ENCODE measurements around the gene CEP63. TPM values are rescaled to one million over a fixed set of nuclear protein-coding genes. Genes with fewer than 3 reads are reported as not detected.

The CEP63 gene
- total RNA-seq, 1 donor from 2014 or later: 24.6 TPM

DNA sequence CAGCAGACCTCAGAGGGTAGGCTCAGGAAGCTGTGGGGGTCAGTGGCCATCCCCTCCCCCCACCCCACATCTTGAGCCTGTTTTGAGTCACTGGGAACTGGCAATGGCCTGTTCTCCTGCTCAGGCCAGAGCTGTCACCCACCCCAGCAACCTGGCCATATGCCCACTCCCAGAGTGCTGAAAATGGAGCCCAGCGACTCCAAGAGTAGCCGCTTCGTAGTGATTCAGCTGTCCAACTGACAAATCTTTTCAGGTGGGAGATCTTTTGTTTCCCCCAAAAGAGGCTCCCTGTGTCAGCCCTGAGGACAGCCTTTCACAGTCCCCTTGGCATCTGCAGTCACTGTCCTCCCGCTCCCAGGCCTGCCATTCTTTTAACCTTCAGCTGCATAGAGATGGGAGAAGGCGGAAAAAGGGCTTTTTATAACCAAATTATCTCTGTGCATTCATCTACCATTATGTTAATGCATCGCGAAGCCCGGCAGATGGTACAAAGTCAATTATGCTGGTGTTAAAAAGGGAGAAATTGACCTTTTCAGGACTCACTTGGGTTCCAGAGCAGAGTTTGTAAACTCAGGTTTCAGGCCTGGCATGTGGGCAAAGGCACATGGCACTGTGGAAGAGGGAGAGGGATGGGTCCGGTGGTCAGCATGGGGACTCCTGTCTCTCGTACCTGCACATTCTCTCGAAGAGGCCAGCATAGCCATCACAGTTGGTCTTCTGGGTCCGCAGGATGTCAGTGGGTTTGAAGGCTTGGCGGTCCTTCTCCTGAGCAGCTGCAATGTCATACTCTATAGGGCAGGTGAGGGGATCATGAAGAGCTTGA lies 132.8 kb downstream of the CEP63 start:
- Mint-ChIP-seq H3K4me3 (no peak overlapping the region), H3K9me3 (no peaks in the 10 kb centered on the region), H3K4me1 (no peaks in the 10 kb centered on the region), H3K27me3 (no peaks in the 10 kb centered on the region), H3K27ac (no peak overlapping the region), H3K36me3 (ENCODE audit: low read depth) (no peaks in the 10 kb centered on the region)
- no peak for ATAC-seq (ENCODE audit: low read depth)
- TF ChIP-seq, protein P1, sequence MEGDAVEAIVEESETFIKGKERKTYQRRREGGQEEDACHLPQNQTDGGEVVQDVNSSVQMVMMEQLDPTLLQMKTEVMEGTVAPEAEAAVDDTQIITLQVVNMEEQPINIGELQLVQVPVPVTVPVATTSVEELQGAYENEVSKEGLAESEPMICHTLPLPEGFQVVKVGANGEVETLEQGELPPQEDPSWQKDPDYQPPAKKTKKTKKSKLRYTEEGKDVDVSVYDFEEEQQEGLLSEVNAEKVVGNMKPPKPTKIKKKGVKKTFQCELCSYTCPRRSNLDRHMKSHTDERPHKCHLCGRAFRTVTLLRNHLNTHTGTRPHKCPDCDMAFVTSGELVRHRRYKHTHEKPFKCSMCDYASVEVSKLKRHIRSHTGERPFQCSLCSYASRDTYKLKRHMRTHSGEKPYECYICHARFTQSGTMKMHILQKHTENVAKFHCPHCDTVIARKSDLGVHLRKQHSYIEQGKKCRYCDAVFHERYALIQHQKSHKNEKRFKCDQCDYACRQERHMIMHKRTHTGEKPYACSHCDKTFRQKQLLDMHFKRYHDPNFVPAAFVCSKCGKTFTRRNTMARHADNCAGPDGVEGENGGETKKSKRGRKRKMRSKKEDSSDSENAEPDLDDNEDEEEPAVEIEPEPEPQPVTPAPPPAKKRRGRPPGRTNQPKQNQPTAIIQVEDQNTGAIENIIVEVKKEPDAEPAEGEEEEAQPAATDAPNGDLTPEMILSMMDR (IDR thresholded peaks at IDR 0.05): no peak
- CTCF ChIA-PET: no interaction called here
- intact Hi-C loops (cut with micrococcal nuclease): no loop called here
- POLR2A ChIA-PET: no interaction called here
- no peak for DNase-seq

DNA sequence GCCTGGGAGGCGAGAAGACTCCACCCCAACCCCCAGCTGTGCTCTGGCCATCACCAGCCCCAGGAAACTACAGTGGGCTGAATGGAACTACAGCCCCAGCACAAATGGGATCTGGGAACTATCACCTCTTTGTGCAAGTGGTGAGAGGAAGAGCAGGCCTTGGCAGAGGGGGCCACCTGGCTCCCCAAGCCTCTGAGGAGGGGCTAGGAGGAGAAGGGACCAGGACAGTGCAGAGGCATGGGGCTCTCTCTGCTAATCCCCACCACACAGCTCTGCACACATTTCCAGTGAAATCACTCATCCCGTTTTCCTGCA lies 133.4 kb downstream of the CEP63 start:
- no peak overlapping the region for H3K4me3 Mint-ChIP-seq

DNA sequence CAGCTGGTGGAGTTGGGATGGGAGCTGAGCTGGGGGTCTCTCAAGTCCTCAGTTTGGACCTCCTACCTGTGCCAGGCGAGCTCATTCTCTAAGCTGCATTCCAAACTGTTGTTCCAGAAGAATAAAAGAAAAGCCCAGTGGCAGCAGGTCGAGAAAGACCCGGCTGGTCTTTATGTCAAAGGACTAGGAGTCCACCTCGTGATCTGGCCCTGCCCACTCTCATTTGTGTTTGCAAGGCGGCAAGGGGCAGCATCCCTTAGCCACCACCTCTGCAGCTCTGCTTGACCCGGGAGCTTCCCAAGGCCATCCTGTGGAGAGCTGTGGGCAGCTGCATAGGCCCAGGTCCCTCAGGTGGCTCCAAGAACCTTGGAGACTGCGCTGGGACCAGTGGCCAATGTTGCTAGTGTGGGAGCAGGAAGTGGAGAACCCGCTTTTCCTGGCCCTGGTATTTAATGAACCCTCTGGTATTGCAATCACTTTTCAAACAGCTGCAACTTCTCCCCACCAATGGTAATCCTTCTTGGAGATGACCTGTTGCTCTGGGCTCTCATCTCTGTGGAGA lies 134.1 kb downstream of the CEP63 start:
- H3K27ac Mint-ChIP-seq: no peak overlapping the region

More for the DNA sequence above, 133.4 kb downstream of the CEP63 start:
- H3K27ac Mint-ChIP-seq: no peak overlapping the region
- intact Hi-C loops (cut with micrococcal nuclease): no loop called here
- no peaks in the 10 kb centered on the region for H3K9me3 Mint-ChIP-seq
- DNase-seq: no peak
- H3K4me1 Mint-ChIP-seq: no peaks in the 10 kb centered on the region
- ATAC-seq (ENCODE audit: low read depth): no peak
- CTCF ChIA-PET: no interaction called here
- POLR2A ChIA-PET: no interaction called here
- TF ChIP-seq, protein P1 (IDR thresholded peaks at IDR 0.05): no peak
- no peaks in the 10 kb centered on the region for H3K36me3 Mint-ChIP-seq (ENCODE audit: low read depth)
- H3K27me3 Mint-ChIP-seq: no peaks in the 10 kb centered on the region

DNA sequence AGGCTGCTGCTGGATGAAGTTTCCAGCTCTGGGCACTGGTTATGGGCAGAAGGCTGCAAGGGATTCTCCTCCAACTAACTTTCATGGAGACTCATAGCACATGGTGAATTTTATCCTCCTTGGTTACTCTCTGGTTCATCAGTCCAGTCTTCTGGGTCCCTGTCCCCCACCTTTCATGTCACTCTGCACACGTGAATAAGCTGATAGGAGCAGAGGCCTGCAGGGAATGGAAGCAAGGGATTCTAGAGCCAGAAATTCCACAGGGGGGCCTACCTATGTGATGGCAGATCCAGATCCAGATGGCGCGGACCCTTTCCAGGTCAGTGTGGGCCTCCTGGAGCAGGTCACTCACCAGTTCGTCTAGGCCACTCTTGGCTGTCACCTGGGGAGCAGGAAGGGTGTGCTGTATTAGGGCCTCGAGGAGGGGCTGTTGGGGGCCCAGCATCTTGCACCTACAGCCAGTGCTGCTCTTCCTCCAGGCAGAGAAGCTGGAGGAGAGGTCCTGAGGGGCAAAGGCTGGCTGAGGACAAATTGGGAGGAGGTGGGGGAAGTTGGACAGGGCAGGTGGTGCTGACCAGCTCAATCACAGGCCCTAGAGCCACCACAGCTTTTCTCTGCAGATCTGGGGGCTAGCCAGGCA lies 134.7 kb downstream of the CEP63 start:
- Mint-ChIP-seq H3K36me3 (ENCODE audit: low read depth) (no peaks in the 10 kb centered on the region), H3K9me3 (no peaks in the 10 kb centered on the region), H3K4me1 (no peaks in the 10 kb centered on the region), H3K27me3 (no peaks in the 10 kb centered on the region), H3K27ac (no peak overlapping the region), H3K4me3 (no peak overlapping the region)
- intact Hi-C loops (cut with micrococcal nuclease): no loop called here
- TF ChIP-seq, protein P1 (IDR thresholded peaks at IDR 0.05): no peak
- CTCF ChIA-PET: no interaction called here
- no peak for ATAC-seq (ENCODE audit: low read depth)
- no peak for DNase-seq
- POLR2A ChIA-PET: no interaction called here

More for the DNA sequence above, 134.1 kb downstream of the CEP63 start:
- intact Hi-C loops (cut with micrococcal nuclease): no loop called here
- Mint-ChIP-seq H3K4me3 (no peak overlapping the region), H3K27me3 (no peaks in the 10 kb centered on the region), H3K9me3 (no peaks in the 10 kb centered on the region), H3K36me3 (ENCODE audit: low read depth) (no peaks in the 10 kb centered on the region), H3K4me1 (no peaks in the 10 kb centered on the region)
- POLR2A ChIA-PET: no interaction called here
- CTCF ChIA-PET: no interaction called here
- ATAC-seq (ENCODE audit: low read depth) (no peak), DNase-seq (no peak)
- TF ChIP-seq, protein P1 (IDR thresholded peaks at IDR 0.05): no peak

DNA sequence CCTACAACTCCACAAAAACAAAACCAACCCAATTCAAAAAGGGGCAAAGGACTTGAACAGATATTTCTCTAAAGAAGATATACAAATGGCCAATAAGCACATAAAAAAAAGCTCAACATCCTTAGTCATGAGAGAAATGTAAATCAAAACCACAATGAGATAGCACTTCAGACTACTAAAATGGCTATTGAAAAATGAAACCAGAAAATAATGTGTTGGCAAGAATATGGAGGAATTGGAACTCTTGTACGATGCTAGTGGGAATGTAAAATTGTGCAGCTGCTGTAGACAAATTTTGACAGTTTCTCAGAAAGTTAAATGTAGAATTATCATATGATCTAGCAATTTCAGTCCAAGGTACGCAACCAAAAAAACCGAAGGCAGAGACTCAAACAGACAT lies 136.0 kb downstream of the CEP63 start:
- ChIA-PET CTCF (no interaction called here), POLR2A (no interaction called here)
- no peaks in the 10 kb centered on the region for H3K27me3 Mint-ChIP-seq
- ATAC-seq (ENCODE audit: low read depth) (no peak), DNase-seq (no peak)
- intact Hi-C loops (cut with micrococcal nuclease): no loop called here
- H3K4me3 Mint-ChIP-seq: no peak overlapping the region
- no peak overlapping the region for H3K27ac Mint-ChIP-seq
- no peaks in the 10 kb centered on the region for H3K36me3 Mint-ChIP-seq (ENCODE audit: low read depth)
- TF ChIP-seq, protein P1 (IDR thresholded peaks at IDR 0.05): no peak
- no peaks in the 10 kb centered on the region for H3K9me3 Mint-ChIP-seq
- H3K4me1 Mint-ChIP-seq: no peaks in the 10 kb centered on the region

Data from activated B cell treated with CpG ODN at 0.5 μM for 24 hours (primary cell).